ENCODE results near the gene COMMD8.

GRCh38 chr4:47473141-47473750, 9.7 kb upstream of the COMMD8 start:
- TF ChIP-seq ELF4 (IDR thresholded peaks at IDR 0.05) (no peak), ZNF384 (IDR thresholded peaks at IDR 0.05) (no peak), SUZ12 (IDR thresholded peaks at IDR 0.05) (no peak)
